Prostate gland (tissue), 2 donors: Measurements from ENCODE around the gene CRYBA2. TPM values are rescaled to one million over a fixed set of nuclear protein-coding genes. Genes with fewer than 3 reads are reported as not detected.

Source experiments
- DNase-seq: peaks from one replicate; pipeline ENCODE4 v3.0.0-alpha.2; 2019; ENCODE audit warnings: low spot score
- H3K27ac ChIP-seq, 2 donors: fragments of 200-600 bp; sonication (generic); 2 replicates each; pipeline ENCODE4 v1.5.1; 2017 to 2019
- H3K27me3 ChIP-seq: fragments of 200-600 bp; sonication (generic); replicated peaks from 2 replicates; pipeline ENCODE4 v1.5.1; 2019; ENCODE audit not compliant: insufficient read depth
- H3K36me3 ChIP-seq, 2 donors: fragments of 200-600 bp; sonication (generic); 1 replicate in 1 of 2; 2 replicates in 1 of 2; pipeline versions ENCODE4 v1.5.1 to v1.8.1; 2017 to 2019
- H3K4me1 ChIP-seq: fragments of 200-600 bp; sonication (generic); replicated peaks from 2 replicates; pipeline ENCODE4 v1.5.1; 2019
- H3K4me3 ChIP-seq, 2 donors: fragments of 200-600 bp; sonication (generic); 2 replicates each; pipeline ENCODE4 v1.5.1; 2017 to 2019
- H3K9me3 ChIP-seq: fragments of 200-600 bp; sonication (generic); 2 replicates; pipeline ENCODE4 v1.5.1; 2017
- CTCF ChIP-seq, 4 experiments: fragments of 200-600 bp in 2 of 4; fragments of 450-650 bp in 2 of 4; sonication (generic) in 2 of 4; IDR thresholded peaks; 1 replicate in 3 of 4; 2 replicates in 1 of 4; pipeline ENCODE4 v1.5.1; 2016 to 2019; ENCODE audit warnings: antibody characterized with exemption in 4 of 4, mild to moderate bottlenecking in 2 of 4, moderate library complexity in 2 of 4
- POLR2A ChIP-seq: fragments of 450-650 bp; IDR thresholded peaks from one replicate; pipeline ENCODE4 v1.6.1; 2016; ENCODE audit warnings: antibody characterized with exemption, mild to moderate bottlenecking
- POLR2AphosphoS5 ChIP-seq: sonication (generic); formaldehyde crosslinking; IDR thresholded peaks from one replicate; pipeline ENCODE4 v1.6.1; 2017; ENCODE audit warnings: antibody characterized with exemption
- WGBS: methylation state at CpG from one replicate; pipeline ENCODE4 v1.1.5; 2018; 5-methylcytosine and 5-hydroxymethylcytosine counted together
- intact Hi-C: fragments of 100-400 bp; cut with DNase I; formaldehyde crosslinking; loops from one replicate; pipeline ENCODE4 v1.14.2; 2022
- total RNA-seq, 2 donors: library from RNA; depleted of rRNA; stranded (reverse); fragments of >200 nt; gene quantifications; one replicate each; pipeline ENCODE4 v1.1.0, GENCODE V29; 2016

Gene CRYBA2
- total RNA-seq, 2 donors from 2014 or later: 3.0 TPM; not detected in 1

- WGBS: 35% methylated on average over 3 of the region's 4 CpGs
- peaks cover 22% of the 10 kb centered on the region for H3K4me1 ChIP-seq
- no peaks in the 10 kb centered on the region for H3K36me3 ChIP-seq
- TF ChIP-seq POLR2AphosphoS5 (peak; percentile 17), POLR2A (no peak)
- peak; percentile 64 for DNase-seq
- H3K4me3 ChIP-seq: no peak overlapping the region
- intact Hi-C loops: no loop called here
- H3K9me3 ChIP-seq: no peaks in the 10 kb centered on the region
- peaks cover 2% of the 10 kb centered on the region for H3K27me3 ChIP-seq
- H3K27ac ChIP-seq: peak overlapping the region; percentile 89 to 92
These were observed 3.7 kb upstream of the CRYBA2 start for GRCh38 chr2:218996937-218997336.

- Histone ChIP-seq H3K27ac (peak overlapping the region; percentile 89 to 92), H3K4me1 (peaks cover 21% of the 10 kb centered on the region), H3K4me3 (peak overlapping the region; percentile 22 to 27), H3K9me3 (no peaks in the 10 kb centered on the region), H3K27me3 (peaks cover 8% of the 10 kb centered on the region), H3K36me3 (no peaks in the 10 kb centered on the region)
- peak; percentile 82 to 98 (median 96) for TF ChIP-seq CTCF (IDR thresholded peaks at IDR 0.05)
- peak; percentile 91 for TF ChIP-seq POLR2AphosphoS5
- peak; percentile 66 for TF ChIP-seq POLR2A
- intact Hi-C loops: no loop called here
- 5% methylated on average over 43 of the region's 43 CpGs for WGBS
- peak; percentile 87 for DNase-seq
These were observed 2.9 kb upstream of the CRYBA2 start for GRCh38 chr2:218995972-218996711.

- Histone ChIP-seq H3K27ac (no peak overlapping the region), H3K27me3 (peaks cover 9% of the 10 kb centered on the region), H3K36me3 (no peaks in the 10 kb centered on the region), H3K4me1 (peaks cover 21% of the 10 kb centered on the region), H3K9me3 (no peaks in the 10 kb centered on the region), H3K4me3 (no peak overlapping the region)
- 13% methylated on average over 8 of the region's 8 CpGs for WGBS
- DNase-seq: no peak
- intact Hi-C loops: no loop called here
- TF ChIP-seq POLR2AphosphoS5 (no peak), POLR2A (no peak), CTCF (IDR thresholded peaks at IDR 0.05) (no peak)
These were observed 2.3 kb upstream of the CRYBA2 start for GRCh38 chr2:218995561-218995960.

- Histone ChIP-seq H3K27me3 (peaks cover 9% of the 10 kb centered on the region), H3K4me3 (peak overlapping the region; percentile 17 to 28), H3K9me3 (no peaks in the 10 kb centered on the region), H3K27ac (no peak overlapping the region), H3K4me1 (peaks cover 21% of the 10 kb centered on the region), H3K36me3 (no peaks in the 10 kb centered on the region)
- DNase-seq: no peak
- no peak for TF ChIP-seq POLR2A
- no peak for TF ChIP-seq POLR2AphosphoS5
- no peak for TF ChIP-seq CTCF (IDR thresholded peaks at IDR 0.05)
- 3% methylated on average over 42 of the region's 44 CpGs for WGBS
- intact Hi-C loops: no loop called here
These were observed 398 bp downstream of the CRYBA2 start for GRCh38 chr2:218992703-218993344.

- Histone ChIP-seq H3K4me3 (no peak overlapping the region), H3K27ac (no peak overlapping the region), H3K9me3 (no peaks in the 10 kb centered on the region), H3K27me3 (peaks cover 9% of the 10 kb centered on the region), H3K4me1 (peaks cover 21% of the 10 kb centered on the region), H3K36me3 (no peaks in the 10 kb centered on the region)
- TF ChIP-seq POLR2A: no peak
- no peak for TF ChIP-seq CTCF (IDR thresholded peaks at IDR 0.05)
- no peak for TF ChIP-seq POLR2AphosphoS5
- no peak for DNase-seq
- intact Hi-C loops: no loop called here
- 7% methylated on average over 7 of the region's 7 CpGs for WGBS
These were observed 1.0 kb downstream of the CRYBA2 start for GRCh38 chr2:218992196-218992595.
